Measurements from ENCODE around the gene BABAM1. TPM values are rescaled to one million over a fixed set of nuclear protein-coding genes. Genes with fewer than 3 reads are reported as not detected.
A peak's percentile ranks its signal among the peaks of the same experiment; 100 is the strongest.

BABAM1 gene
- total and polyA plus RNA-seq, 5 donors from 2014 or later = 82.3 to 140 (median 116) TPM

GRCh38 chr19:17309965-17310461 lies 42.8 kb downstream of the BABAM1 start:
- Mint-ChIP-seq H3K4me1 (peaks cover 11 to 50% (median 21%) of the 10 kb centered on the region in 4 donors), H3K27me3 (no peaks in the 10 kb centered on the region), H3K27ac (peak overlapping the region; percentile 94 to 98 (median 97)), H3K9me3 (no peaks in the 10 kb centered on the region), H3K36me3 (peaks cover 5% of the 10 kb centered on the region), H3K4me3 (peak overlapping the region; percentile 92 to 99 (median 98))
- ATAC-seq (ENCODE audit: low read depth in 2 of 2) (no peak), DNase-seq (no peak)
- no peaks in the 10 kb centered on the region for H3K9me3 ChIP-seq (ENCODE audit: control insufficient read depth in 2 of 2, low read length in 2 of 2)
- H3K4me1 ChIP-seq (ENCODE audit: control insufficient read depth, insufficient read depth, low read length, poor library complexity, severe bottlenecking) = peaks cover 32% of the 10 kb centered on the region
- no peaks in the 10 kb centered on the region for H3K27me3 ChIP-seq (ENCODE audit: control insufficient read depth, insufficient read depth, low read length)
- H3K36me3 ChIP-seq (ENCODE audit: control insufficient read depth, insufficient read depth, low read length) = peaks cover 14% of the 10 kb centered on the region
- peak overlapping the region; percentile 81 for H3K4me3 ChIP-seq (ENCODE audit: low read depth, low read length)
- H3K27ac ChIP-seq (ENCODE audit: insufficient read depth, low read length, poor library complexity, severe bottlenecking) = peak overlapping the region; percentile 82

DNA sequence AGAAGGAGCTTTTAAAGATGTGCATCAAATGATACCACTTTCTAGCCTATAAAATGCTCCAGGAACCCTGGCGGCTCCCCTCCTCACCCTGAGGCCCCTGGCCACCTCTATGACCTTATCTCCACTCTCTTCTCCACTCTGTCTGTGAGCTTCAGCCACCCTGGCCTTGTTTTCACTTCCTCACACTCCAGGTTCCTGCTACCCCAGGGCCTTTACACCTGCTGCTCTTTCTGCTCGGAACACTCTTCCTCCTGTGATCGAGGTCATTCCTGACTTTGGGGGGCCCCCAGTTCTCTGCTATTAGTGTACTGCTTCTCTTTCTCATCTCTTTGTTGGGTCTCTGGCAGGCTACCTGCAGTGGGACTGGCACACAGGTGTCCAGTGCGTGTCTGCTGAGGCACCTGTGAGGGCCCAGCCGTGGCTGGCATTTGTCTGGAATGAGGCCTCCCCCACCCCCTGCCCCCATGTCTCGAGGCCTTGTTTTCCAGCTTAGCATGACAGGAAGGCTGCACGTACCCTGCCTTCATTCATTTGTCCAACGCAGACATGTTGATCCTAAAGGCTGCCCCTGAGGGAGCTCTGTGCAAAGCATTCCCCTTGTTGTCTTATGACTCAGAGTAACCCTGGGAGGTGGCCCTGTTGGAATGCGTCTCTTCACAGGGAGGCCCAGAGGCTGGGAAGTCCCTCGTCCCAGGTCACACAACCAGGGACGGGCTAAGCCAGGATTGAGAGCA lies 44.4 kb downstream of the BABAM1 start:
- no peak for ATAC-seq (ENCODE audit: low read depth in 2 of 2)
- Mint-ChIP-seq H3K36me3 (peaks cover 5% of the 10 kb centered on the region), H3K4me3 (peak overlapping the region; percentile 63 to 99 (median 89)), H3K9me3 (no peaks in the 10 kb centered on the region), H3K4me1 (peaks cover 6 to 39% (median 15%) of the 10 kb centered on the region in 4 donors), H3K27ac (peak overlapping the region in 2 of 3 donors; percentile 86 to 90), H3K27me3 (no peaks in the 10 kb centered on the region)
- Histone ChIP-seq H3K4me3 (ENCODE audit: low read depth, low read length) (no peak overlapping the region), H3K9me3 (ENCODE audit: control insufficient read depth in 2 of 2, low read length in 2 of 2) (no peaks in the 10 kb centered on the region), H3K4me1 (ENCODE audit: control insufficient read depth, insufficient read depth, low read length, poor library complexity, severe bottlenecking) (peaks cover 20% of the 10 kb centered on the region), H3K27me3 (ENCODE audit: control insufficient read depth, insufficient read depth, low read length) (no peaks in the 10 kb centered on the region), H3K36me3 (ENCODE audit: control insufficient read depth, insufficient read depth, low read length) (peaks cover 25% of the 10 kb centered on the region), H3K27ac (ENCODE audit: insufficient read depth, low read length, poor library complexity, severe bottlenecking) (no peak overlapping the region)
- DNase-seq = no peak

DNA sequence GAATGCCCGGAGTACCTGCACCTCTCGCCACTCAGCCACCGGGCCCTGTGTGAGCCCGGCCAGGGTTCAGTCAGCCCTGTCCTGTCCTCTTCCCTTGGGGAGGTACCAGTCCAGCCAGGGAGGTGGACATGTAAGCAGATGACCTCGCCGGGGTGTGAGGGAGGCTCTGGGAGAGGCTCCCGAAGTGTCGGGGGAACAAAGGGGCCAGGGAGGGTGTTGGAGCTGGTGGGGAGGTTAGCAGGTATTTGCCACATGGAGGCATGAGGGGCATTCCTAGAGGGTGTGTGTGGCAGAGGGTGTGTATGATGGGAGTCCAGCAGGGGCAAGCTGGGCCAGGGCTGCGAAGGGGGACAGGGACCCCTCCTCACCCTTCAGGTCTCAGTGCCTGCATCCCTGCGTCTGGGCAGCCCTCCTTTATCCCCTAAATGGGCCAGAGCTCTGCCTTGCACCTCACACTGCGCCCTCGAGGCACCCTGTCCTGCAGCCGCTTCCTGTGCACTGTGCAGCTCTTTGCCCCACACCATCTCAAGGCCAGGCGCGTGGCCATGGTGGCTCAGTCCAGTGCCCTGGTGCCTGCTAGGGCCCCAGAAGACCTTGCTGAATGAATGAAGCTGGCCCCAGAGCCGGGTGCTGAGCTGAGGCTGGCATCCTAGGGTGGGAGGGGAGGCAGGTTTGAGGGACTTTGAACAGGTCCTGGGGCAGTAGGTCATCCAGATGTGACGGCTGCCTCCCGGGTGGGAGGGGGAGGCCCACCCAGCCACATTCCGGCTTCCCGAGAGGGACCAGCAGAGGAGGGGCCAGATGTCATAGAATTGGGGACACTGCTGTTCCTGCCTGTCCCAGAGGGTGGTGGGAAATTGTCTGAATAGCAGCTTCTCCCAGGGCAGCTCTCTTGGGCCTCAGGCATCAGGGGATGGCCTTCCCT lies 45.2 kb downstream of the BABAM1 start:
- no peak overlapping the region for H3K27ac ChIP-seq (ENCODE audit: insufficient read depth, low read length, poor library complexity, severe bottlenecking)
- no peak overlapping the region for H3K4me3 ChIP-seq (ENCODE audit: low read depth, low read length)
- no peak overlapping the region for H3K27ac Mint-ChIP-seq
- no peaks in the 10 kb centered on the region for H3K27me3 Mint-ChIP-seq
- peaks cover 5% of the 10 kb centered on the region for H3K36me3 Mint-ChIP-seq
- peak overlapping the region in 1 of 4 donors; percentile 92 for H3K4me3 Mint-ChIP-seq
- DNase-seq (no peak), ATAC-seq (ENCODE audit: low read depth in 2 of 2) (no peak)
- peaks cover 17% of the 10 kb centered on the region for H3K4me1 ChIP-seq (ENCODE audit: control insufficient read depth, insufficient read depth, low read length, poor library complexity, severe bottlenecking)
- no peaks in the 10 kb centered on the region for H3K27me3 ChIP-seq (ENCODE audit: control insufficient read depth, insufficient read depth, low read length)
- no peaks in the 10 kb centered on the region for H3K9me3 ChIP-seq (ENCODE audit: control insufficient read depth in 2 of 2, low read length in 2 of 2)
- peaks cover 6 to 37% (median 15%) of the 10 kb centered on the region in 4 donors for H3K4me1 Mint-ChIP-seq
- H3K9me3 Mint-ChIP-seq = no peaks in the 10 kb centered on the region
- peaks cover 25% of the 10 kb centered on the region for H3K36me3 ChIP-seq (ENCODE audit: control insufficient read depth, insufficient read depth, low read length)

DNA sequence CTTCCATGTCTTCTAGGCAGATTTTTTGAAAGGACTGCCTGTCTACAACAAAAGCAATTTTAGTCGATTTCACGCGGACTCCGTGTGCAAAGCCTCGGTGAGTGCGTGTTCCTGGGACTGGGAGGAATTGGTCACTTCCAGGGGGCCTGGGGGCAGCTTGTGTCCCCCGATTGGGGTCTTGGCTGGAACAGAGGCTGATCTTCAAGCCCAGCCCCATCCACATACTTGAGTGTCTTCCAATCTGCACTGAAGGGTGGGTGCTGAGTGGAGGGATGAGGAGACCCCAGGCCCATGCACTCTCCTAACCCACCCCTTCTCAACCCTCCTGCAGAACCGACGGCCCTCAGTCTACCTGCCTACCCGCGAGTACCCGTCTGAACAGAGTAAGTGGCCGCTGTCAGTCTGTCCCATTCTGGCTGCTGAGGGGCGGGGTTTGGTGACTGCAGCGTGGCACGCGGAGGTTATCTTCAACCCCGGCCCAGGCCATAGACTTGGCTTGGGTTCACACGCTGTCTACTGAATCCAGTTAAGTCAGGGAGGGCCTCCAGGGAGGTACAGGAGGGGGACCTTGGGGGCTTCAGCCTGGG lies 46.9 kb downstream of the BABAM1 start:
- H3K27ac Mint-ChIP-seq = no peak overlapping the region
- H3K4me3 ChIP-seq (ENCODE audit: low read depth, low read length) = no peak overlapping the region
- no peaks in the 10 kb centered on the region for H3K27me3 Mint-ChIP-seq
- H3K27ac ChIP-seq (ENCODE audit: insufficient read depth, low read length, poor library complexity, severe bottlenecking) = no peak overlapping the region
- no peak for DNase-seq
- no peaks in the 10 kb centered on the region for H3K27me3 ChIP-seq (ENCODE audit: control insufficient read depth, insufficient read depth, low read length)
- H3K9me3 ChIP-seq (ENCODE audit: control insufficient read depth in 2 of 2, low read length in 2 of 2) = no peaks in the 10 kb centered on the region
- H3K4me1 ChIP-seq (ENCODE audit: control insufficient read depth, insufficient read depth, low read length, poor library complexity, severe bottlenecking) = peaks cover 15% of the 10 kb centered on the region
- no peak for ATAC-seq (ENCODE audit: low read depth in 2 of 2)
- peaks cover 4% of the 10 kb centered on the region for H3K36me3 Mint-ChIP-seq
- H3K36me3 ChIP-seq (ENCODE audit: control insufficient read depth, insufficient read depth, low read length) = peaks cover 31% of the 10 kb centered on the region
- peaks cover 4 to 28% (median 10%) of the 10 kb centered on the region in 4 donors for H3K4me1 Mint-ChIP-seq
- H3K4me3 Mint-ChIP-seq = no peak overlapping the region
- no peaks in the 10 kb centered on the region for H3K9me3 Mint-ChIP-seq

- Mint-ChIP-seq H3K36me3 (peaks cover 5% of the 10 kb centered on the region), H3K27ac (no peak overlapping the region), H3K27me3 (no peaks in the 10 kb centered on the region), H3K4me3 (no peak overlapping the region), H3K9me3 (no peaks in the 10 kb centered on the region), H3K4me1 (peaks cover 0 to 6% (median 0%) of the 10 kb centered on the region in 4 donors)
- no peaks in the 10 kb centered on the region for H3K27me3 ChIP-seq (ENCODE audit: control insufficient read depth, insufficient read depth, low read length)
- DNase-seq (no peak), ATAC-seq (ENCODE audit: low read depth in 2 of 2) (no peak)
- H3K36me3 ChIP-seq (ENCODE audit: control insufficient read depth, insufficient read depth, low read length) = peaks cover 39% of the 10 kb centered on the region
- no peaks in the 10 kb centered on the region for H3K9me3 ChIP-seq (ENCODE audit: control insufficient read depth in 2 of 2, low read length in 2 of 2)
- peaks cover 6% of the 10 kb centered on the region for H3K4me1 ChIP-seq (ENCODE audit: control insufficient read depth, insufficient read depth, low read length, poor library complexity, severe bottlenecking)
- no peak overlapping the region for H3K4me3 ChIP-seq (ENCODE audit: low read depth, low read length)
- H3K27ac ChIP-seq (ENCODE audit: insufficient read depth, low read length, poor library complexity, severe bottlenecking) = no peak overlapping the region
These were observed 51.7 kb downstream of the BABAM1 start for GRCh38 chr19:17318966-17319365.

DNA sequence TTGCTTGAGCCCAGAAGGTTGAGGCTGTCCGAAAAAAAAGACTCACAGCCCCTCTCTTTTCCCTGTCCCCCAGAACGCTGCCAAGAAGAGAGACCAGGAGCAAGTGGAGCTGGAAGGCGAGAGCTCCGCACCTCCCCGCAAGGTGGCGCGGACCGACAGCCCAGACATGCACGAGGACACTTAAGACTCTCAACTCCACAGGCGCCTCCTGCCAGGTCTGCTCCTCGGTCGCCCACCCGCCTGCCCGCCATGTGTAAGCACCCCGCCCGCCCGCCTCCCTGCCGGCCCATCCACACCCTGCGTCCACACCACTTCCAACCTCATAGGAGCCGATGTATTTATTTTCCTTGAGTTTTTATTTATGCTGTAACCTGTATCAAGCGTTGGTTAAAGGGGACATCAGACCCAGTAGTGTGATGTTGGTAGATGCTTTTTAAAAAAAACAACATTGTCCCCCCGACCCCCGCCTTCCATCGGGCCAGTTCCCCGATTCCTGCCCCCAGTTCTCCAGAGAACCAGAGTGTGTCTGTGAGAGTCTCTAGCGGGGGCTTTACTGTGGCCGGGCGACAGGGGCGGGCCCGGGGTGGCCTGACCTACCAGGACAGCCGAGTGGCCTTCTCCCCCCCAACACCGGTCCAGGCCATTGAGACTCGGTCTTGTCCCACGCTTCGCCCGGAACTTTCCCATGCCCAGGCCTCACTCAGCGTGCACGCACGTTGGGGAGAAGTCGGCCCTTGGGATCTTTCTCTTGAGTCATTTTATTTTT lies 52.4 kb downstream of the BABAM1 start:
- no peaks in the 10 kb centered on the region for H3K27me3 Mint-ChIP-seq
- peaks cover 6% of the 10 kb centered on the region for H3K4me1 ChIP-seq (ENCODE audit: control insufficient read depth, insufficient read depth, low read length, poor library complexity, severe bottlenecking)
- H3K4me3 ChIP-seq (ENCODE audit: low read depth, low read length) = no peak overlapping the region
- peaks cover 5% of the 10 kb centered on the region for H3K36me3 Mint-ChIP-seq
- H3K27ac Mint-ChIP-seq = no peak overlapping the region
- no peaks in the 10 kb centered on the region for H3K27me3 ChIP-seq (ENCODE audit: control insufficient read depth, insufficient read depth, low read length)
- no peak for ATAC-seq (ENCODE audit: low read depth in 2 of 2)
- peaks cover 0 to 6% (median 0%) of the 10 kb centered on the region in 4 donors for H3K4me1 Mint-ChIP-seq
- no peak overlapping the region for H3K4me3 Mint-ChIP-seq
- H3K9me3 ChIP-seq (ENCODE audit: control insufficient read depth in 2 of 2, low read length in 2 of 2) = no peaks in the 10 kb centered on the region
- no peaks in the 10 kb centered on the region for H3K9me3 Mint-ChIP-seq
- DNase-seq = no peak
- H3K27ac ChIP-seq (ENCODE audit: insufficient read depth, low read length, poor library complexity, severe bottlenecking) = no peak overlapping the region
- H3K36me3 ChIP-seq (ENCODE audit: control insufficient read depth, insufficient read depth, low read length) = peaks cover 32% of the 10 kb centered on the region

DNA sequence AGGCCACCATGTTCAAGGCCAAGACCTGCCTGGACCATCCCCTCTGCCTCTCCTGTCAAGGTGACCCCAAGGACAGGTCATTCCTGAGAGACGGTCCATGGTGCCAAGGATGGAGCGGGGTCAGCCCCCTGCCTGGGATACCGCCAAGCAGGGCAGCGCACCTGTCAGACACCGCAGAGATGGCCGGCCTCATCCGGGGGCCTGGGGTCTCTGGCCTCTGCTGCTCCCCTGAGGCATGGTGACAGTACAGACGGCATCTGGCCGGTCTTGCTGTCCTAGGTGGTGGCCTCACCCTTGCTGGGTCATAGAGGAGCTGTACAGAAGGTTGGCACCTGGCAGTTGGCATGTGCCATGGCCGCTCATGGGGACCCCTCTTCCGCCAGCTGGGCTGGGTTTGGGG lies 53.2 kb downstream of the BABAM1 start:
- peaks cover 5% of the 10 kb centered on the region for H3K36me3 Mint-ChIP-seq
- H3K27me3 ChIP-seq (ENCODE audit: control insufficient read depth, insufficient read depth, low read length) = no peaks in the 10 kb centered on the region
- no peak for ATAC-seq (ENCODE audit: low read depth in 2 of 2)
- no peak overlapping the region for H3K27ac Mint-ChIP-seq
- H3K4me1 ChIP-seq (ENCODE audit: control insufficient read depth, insufficient read depth, low read length, poor library complexity, severe bottlenecking) = peaks cover 6% of the 10 kb centered on the region
- H3K9me3 Mint-ChIP-seq = no peaks in the 10 kb centered on the region
- H3K27me3 Mint-ChIP-seq = no peaks in the 10 kb centered on the region
- peaks cover 27% of the 10 kb centered on the region for H3K36me3 ChIP-seq (ENCODE audit: control insufficient read depth, insufficient read depth, low read length)
- H3K4me1 Mint-ChIP-seq = peaks cover 0 to 9% (median 0%) of the 10 kb centered on the region in 4 donors
- DNase-seq = no peak
- no peak overlapping the region for H3K27ac ChIP-seq (ENCODE audit: insufficient read depth, low read length, poor library complexity, severe bottlenecking)
- H3K9me3 ChIP-seq (ENCODE audit: control insufficient read depth in 2 of 2, low read length in 2 of 2) = no peaks in the 10 kb centered on the region
- H3K4me3 Mint-ChIP-seq = no peak overlapping the region
- H3K4me3 ChIP-seq (ENCODE audit: low read depth, low read length) = no peak overlapping the region

All from CD4-positive, CD25-positive, alpha-beta regulatory T cell (primary cell).